ENCODE data around the gene DHRS4.
"Not testable (repeated sequence)": the region's sequence is repeated elsewhere in the genome, so short reads cannot be mapped to it uniquely, and the experiment has no call there.

The DHRS4 gene

DNA sequence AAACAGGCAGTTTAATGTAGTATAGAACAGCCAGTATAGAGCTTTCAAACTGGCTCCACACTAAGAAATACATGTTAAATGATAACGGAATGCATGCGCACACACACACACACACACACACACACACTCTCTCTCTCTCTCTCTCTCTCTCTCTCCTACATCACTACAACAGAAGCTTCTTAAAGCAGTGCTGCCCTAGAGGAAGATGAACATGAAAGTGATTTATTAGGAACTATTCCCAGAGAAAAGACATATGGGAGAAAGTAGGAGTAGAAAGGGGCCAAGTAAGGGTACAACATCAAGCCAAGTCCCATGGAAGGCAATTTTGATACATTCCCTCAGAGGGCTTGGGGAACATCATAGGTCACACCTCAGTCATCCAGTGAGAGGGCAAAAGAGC is 16.4 kb upstream of the DHRS4 start:
- ChIA-PET CTCF (interaction anchor here (0.9 to 1.4 kb wide), 2 partner anchors 269 to 349 kb away, joined by 3 to 5 read pairs; no protein-coding TSS in a partner anchor), POLR2A (no interaction called here)
- TF ChIP-seq, protein P1, sequence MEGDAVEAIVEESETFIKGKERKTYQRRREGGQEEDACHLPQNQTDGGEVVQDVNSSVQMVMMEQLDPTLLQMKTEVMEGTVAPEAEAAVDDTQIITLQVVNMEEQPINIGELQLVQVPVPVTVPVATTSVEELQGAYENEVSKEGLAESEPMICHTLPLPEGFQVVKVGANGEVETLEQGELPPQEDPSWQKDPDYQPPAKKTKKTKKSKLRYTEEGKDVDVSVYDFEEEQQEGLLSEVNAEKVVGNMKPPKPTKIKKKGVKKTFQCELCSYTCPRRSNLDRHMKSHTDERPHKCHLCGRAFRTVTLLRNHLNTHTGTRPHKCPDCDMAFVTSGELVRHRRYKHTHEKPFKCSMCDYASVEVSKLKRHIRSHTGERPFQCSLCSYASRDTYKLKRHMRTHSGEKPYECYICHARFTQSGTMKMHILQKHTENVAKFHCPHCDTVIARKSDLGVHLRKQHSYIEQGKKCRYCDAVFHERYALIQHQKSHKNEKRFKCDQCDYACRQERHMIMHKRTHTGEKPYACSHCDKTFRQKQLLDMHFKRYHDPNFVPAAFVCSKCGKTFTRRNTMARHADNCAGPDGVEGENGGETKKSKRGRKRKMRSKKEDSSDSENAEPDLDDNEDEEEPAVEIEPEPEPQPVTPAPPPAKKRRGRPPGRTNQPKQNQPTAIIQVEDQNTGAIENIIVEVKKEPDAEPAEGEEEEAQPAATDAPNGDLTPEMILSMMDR (IDR thresholded peaks at IDR 0.05; ENCODE audit: insufficient read depth, low read length, missing control alignments): no peak
- H3K4me3 ChIP-seq (ENCODE audit: low read depth, low read length): no peak overlapping the region
- no peak for DNase-seq (ENCODE audit: low read depth, low spot score)

DNA sequence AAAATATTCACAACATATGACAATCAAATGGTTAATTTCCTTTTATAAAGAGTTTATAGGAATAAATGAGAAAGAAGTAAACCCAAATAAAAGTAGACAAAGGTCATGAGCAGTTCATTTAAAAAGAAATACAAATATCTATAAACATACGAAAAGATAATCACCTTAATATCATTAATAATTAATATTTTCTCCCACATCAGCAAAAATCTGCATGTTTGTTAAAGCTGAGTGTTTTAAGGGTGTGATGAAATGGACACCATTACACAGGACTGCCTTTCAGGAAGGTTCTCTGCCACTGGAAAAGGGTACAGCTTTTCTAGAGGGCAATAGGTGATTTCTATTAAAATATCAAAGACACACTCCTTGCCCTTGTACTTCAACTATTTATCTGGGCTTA is 14.7 kb upstream of the DHRS4 start:
- CTCF ChIA-PET: interaction anchor here (1.0 kb wide), 2 partner anchors 8 to 10 kb away, joined by 3 to 5 read pairs; no protein-coding TSS in a partner anchor
- no peak overlapping the region for H3K4me3 ChIP-seq (ENCODE audit: low read depth, low read length)
- POLR2A ChIA-PET: no interaction called here
- TF ChIP-seq, protein P1 (IDR thresholded peaks at IDR 0.05; ENCODE audit: insufficient read depth, low read length, missing control alignments): no peak
- DNase-seq (ENCODE audit: low read depth, low spot score): no peak

DNA sequence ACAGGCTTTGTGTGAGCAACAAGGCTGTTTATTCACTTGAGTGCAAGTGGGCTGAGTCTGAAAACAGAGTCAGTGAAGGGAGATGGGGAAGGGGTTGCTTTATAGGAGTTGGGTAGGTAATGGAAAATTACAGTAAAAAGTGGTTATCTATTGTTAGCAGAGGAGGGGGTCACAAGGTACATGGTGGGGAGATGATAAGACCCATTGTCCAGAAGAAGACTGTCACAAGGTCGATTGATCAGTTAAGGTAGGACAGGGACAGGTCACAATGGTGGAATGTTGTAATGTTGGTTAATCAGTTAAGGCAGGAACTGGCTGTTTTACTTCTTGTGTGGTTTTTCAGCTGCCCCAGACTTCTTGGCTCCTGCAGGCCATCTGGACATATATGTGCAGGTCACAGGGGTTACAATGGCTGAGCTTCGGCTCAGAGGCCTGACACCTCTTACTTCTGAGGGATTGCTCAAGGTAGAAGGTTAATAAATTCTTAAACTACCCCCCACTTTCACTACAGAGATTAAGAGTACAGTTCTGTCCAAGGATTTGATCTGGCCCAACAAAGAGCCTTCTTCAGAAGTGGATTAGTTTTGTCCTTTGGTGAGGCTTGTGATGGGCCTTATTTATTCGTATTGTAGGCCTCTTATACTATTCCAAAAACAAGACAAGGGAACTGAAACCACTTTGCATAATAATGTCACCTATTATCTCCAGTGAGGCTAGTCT is 13.8 kb upstream of the DHRS4 start:
- ChIA-PET CTCF (interaction anchor here (1.0 kb wide), 2 partner anchors 9 to 11 kb away, joined by 3 to 5 read pairs; no protein-coding TSS in a partner anchor), POLR2A (no interaction called here)
- TF ChIP-seq, protein P1 (IDR thresholded peaks at IDR 0.05; ENCODE audit: insufficient read depth, low read length, missing control alignments): no peak
- no peak for DNase-seq (ENCODE audit: low read depth, low spot score)
- H3K4me3 ChIP-seq (ENCODE audit: low read depth, low read length): no peak overlapping the region

DNA sequence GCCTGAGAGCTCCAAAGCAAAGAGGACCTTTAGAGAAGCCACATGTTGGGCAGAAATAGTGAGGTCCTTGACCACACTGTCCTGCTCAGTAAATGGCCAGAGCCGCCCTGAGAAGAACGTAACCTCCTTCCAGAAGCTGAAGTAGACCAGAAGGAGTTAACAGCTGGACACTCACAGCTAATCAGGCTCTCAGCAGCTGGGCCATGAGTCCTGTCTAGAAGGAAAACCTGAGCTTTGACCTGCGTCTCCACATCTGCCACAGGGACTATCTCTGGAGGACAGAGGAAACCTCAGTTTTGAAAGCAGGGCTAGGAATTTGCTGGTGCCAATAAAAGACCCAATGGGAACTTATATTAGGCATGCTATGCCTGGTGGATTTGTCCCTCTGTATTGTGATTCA is 12.3 kb upstream of the DHRS4 start:
- ChIA-PET POLR2A (no interaction called here), CTCF (interaction anchor here (0.9 to 1.4 kb wide), 4 partner anchors 9 to 307 kb away, joined by 3 to 5 read pairs (median 3); no protein-coding TSS in a partner anchor)
- no peak for DNase-seq (ENCODE audit: low read depth, low spot score)
- no peak overlapping the region for H3K4me3 ChIP-seq (ENCODE audit: low read depth, low read length)
- TF ChIP-seq, protein P1 (IDR thresholded peaks at IDR 0.05; ENCODE audit: insufficient read depth, low read length, missing control alignments): no peak

DNA sequence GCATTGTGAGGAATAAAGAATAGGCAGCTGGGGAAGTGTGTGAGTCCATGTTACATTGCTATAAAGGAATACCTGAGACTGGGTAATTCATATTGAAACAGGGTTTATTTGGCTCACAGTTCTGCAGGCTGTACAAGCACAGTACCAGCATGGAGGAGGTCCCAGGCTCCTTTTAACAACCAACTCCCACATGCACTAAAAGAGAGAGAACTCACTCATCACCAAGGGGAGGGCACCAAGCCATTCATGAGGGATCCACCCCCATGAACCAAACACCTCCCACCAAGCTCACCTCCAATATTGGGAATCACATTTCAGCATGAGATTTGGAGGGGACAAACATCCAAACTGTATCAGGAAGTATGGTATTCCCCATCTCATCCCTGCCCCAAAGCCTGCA is 11.9 kb upstream of the DHRS4 start:
- TF ChIP-seq, protein P1 (IDR thresholded peaks at IDR 0.05; ENCODE audit: insufficient read depth, low read length, missing control alignments): no peak
- H3K4me3 ChIP-seq (ENCODE audit: low read depth, low read length): no peak overlapping the region
- no peak for DNase-seq (ENCODE audit: low read depth, low spot score)
- ChIA-PET POLR2A (no interaction called here), CTCF (interaction anchor here (1.0 to 1.4 kb wide), 4 partner anchors 10 to 273 kb away, joined by 3 to 5 read pairs (median 3); no protein-coding TSS in a partner anchor)

DNA sequence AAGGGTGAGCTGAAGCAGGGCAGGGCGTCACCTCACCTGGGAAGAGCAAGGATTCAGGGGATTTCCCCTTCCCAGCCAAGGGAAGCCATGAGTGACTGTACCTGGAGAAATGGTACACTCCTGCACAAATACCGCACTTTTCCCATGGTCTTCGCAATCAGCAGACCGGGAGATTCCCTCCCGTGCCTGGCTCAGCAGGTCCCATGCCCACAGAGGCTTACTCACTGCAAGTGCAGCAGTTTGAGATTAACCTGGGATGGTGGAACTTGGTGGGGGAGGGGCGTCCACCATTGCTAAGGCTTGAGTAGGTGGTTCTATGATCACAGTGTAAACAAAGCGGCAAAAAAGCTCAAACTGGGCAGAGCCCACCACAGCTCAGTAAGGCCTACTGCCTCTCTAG is 11.0 kb upstream of the DHRS4 start:
- no peak overlapping the region for H3K4me3 ChIP-seq (ENCODE audit: low read depth, low read length)
- POLR2A ChIA-PET: no interaction called here
- no peak for DNase-seq (ENCODE audit: low read depth, low spot score)
- CTCF ChIA-PET: interaction anchor here (0.6 to 1.4 kb wide), 3 partner anchors 12 to 311 kb away, joined by 3 read pairs; no protein-coding TSS in a partner anchor
- TF ChIP-seq, protein P1 (IDR thresholded peaks at IDR 0.05; ENCODE audit: insufficient read depth, low read length, missing control alignments): no peak

DNA sequence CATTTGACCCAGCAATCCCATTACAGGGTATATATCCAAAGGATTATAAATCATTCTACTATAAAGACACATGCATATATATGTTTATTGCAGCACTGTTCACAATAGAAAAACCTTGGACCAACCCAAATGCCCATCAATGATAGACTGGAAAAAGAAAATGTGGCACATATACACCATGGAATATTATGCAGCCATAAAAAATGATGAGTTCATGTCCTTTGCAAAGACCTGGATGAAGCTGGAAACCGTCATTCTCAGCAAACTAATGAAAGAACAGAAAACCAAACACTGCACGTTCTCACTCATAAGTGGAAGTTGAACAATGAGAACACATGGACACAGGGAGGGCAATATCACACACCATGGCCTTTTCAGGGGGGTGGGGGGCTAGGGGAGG is 4.5 kb upstream of the DHRS4 start:
- H3K4me3 ChIP-seq (ENCODE audit: low read depth, low read length); POLR2A ChIA-PET; DNase-seq (ENCODE audit: low read depth, low spot score): not testable (repeated sequence)
- CTCF ChIA-PET: interaction anchor here (1.6 to 1.7 kb wide), 2 partner anchors 39 to 317 kb away, joined by 4 to 5 read pairs; no protein-coding TSS in a partner anchor
